SU-DHL-6 (cell line): ENCODE results near the gene GPR155.

Source experiments
- H2AFZ ChIP-seq: fragments of 200-600 bp; sonication (generic); 2 replicates; pipeline ENCODE4 v1.6.1; 2014; ENCODE audit warnings: low read depth, mild to moderate bottlenecking, moderate library complexity, mixed read lengths, antibody characterized with exemption, low read length; ENCODE audit not compliant: severe bottlenecking
- H3F3A ChIP-seq: fragments of 200-600 bp; shearing (Covaris generic); 2 replicates; pipeline ENCODE4 v1.6.0; 2016; ENCODE audit warnings: antibody characterized with exemption, mild to moderate bottlenecking; ENCODE audit not compliant: insufficient read depth
- H3K27ac ChIP-seq: fragments of 200-600 bp; sonication (generic); 2 replicates; pipeline ENCODE4 v1.5.1; 2016; ENCODE audit warnings: low read depth, mild to moderate bottlenecking, low read length, moderate library complexity, mixed read lengths
- H3K27me3 ChIP-seq: fragments of 200-600 bp; sonication (generic), shearing (Covaris generic); 2 replicates; pipeline ENCODE4 v1.6.0; 2014; ENCODE audit warnings: mild to moderate bottlenecking, low read length
- H3K36me3 ChIP-seq: fragments of 200-600 bp; sonication (generic); 2 replicates; pipeline ENCODE4 v1.6.1; 2014; ENCODE audit warnings: mild to moderate bottlenecking, low read length, mixed read lengths
- H3K4me2 ChIP-seq: fragments of 300-600, 200-600 bp; shearing (Covaris generic), sonication (generic); 2 replicates; pipeline ENCODE4 v1.6.0; 2014; ENCODE audit warnings: low read length, low read depth, mild to moderate bottlenecking; ENCODE audit not compliant: poor library complexity, severe bottlenecking
- H3K4me3 ChIP-seq: fragments of 200-600 bp; sonication (generic); 2 replicates; pipeline ENCODE4 v1.5.1; 2014; ENCODE audit warnings: antibody characterized with exemption, low read length, mild to moderate bottlenecking, mixed read lengths; ENCODE audit not compliant: insufficient read depth, poor library complexity, severe bottlenecking
- H3K79me2 ChIP-seq: fragments of 200-600 bp; sonication (generic); 2 replicates; pipeline ENCODE4 v1.6.1; 2014; ENCODE audit warnings: mild to moderate bottlenecking, low read length, moderate library complexity; ENCODE audit not compliant: insufficient read depth
- H3K9ac ChIP-seq: fragments of 200-600 bp; sonication (generic); 2 replicates; pipeline ENCODE4 v1.7.0; 2014; ENCODE audit warnings: mild to moderate bottlenecking, low read length
- H3K9me2 ChIP-seq: fragments of 200-600 bp; sonication (generic); replicated peaks from 2 replicates; pipeline ENCODE4 v1.6.1; 2014; ENCODE audit warnings: low read length; ENCODE audit not compliant: insufficient read depth
- H3K9me3 ChIP-seq: fragments of 200-600 bp; sonication (generic); 2 replicates; pipeline ENCODE4 v1.6.1; 2014; ENCODE audit warnings: low read length, mixed read lengths; ENCODE audit not compliant: insufficient read depth
- H4K20me1 ChIP-seq: fragments of 200-600 bp; sonication (generic); 2 replicates; pipeline ENCODE4 v1.6.1; 2014; ENCODE audit warnings: low read depth, mild to moderate bottlenecking, antibody characterized with exemption, low read length, moderate library complexity, mixed read lengths
- CTCF ChIP-seq: fragments of 200-600 bp; sonication (generic); IDR thresholded peaks from one replicate; pipeline ENCODE4 v1.5.1; 2017; ENCODE audit warnings: antibody characterized with exemption, mild to moderate bottlenecking, low read length, moderate library complexity; ENCODE audit not compliant: insufficient read depth, poor library complexity, severe bottlenecking
- EZH2phosphoT487 ChIP-seq: fragments of 200-600 bp; sonication (generic), shearing (Covaris generic); conservative IDR thresholded peaks from 2 replicates; pipeline ENCODE4 v1.6.1; 2018; ENCODE audit warnings: mild to moderate bottlenecking, antibody characterized with exemption, low read length, moderate library complexity, mixed read lengths

GPR155 gene

GRCh38 chr2:174465327-174465726 is 21.5 kb downstream of the GPR155 start:
- Histone ChIP-seq H3K9ac (no peak overlapping the region), H3K9me3 (no peaks in the 10 kb centered on the region), H2AFZ (no peak overlapping the region), H3K36me3 (no peaks in the 10 kb centered on the region), H3K4me2 (no peak overlapping the region), H3K27me3 (no peaks in the 10 kb centered on the region), H3K79me2 (no peaks in the 10 kb centered on the region), H4K20me1 (no peaks in the 10 kb centered on the region), H3K27ac (no peak overlapping the region), H3K4me3 (no peak overlapping the region), H3F3A (no peaks in the 10 kb centered on the region), H3K9me2 (no peaks in the 10 kb centered on the region)
- no peak for TF ChIP-seq EZH2phosphoT487
- TF ChIP-seq CTCF: no peak

- H3K9me2 ChIP-seq: no peaks in the 10 kb centered on the region
- no peaks in the 10 kb centered on the region for H3K36me3 ChIP-seq
- H3K4me3 ChIP-seq: no peak overlapping the region
- H3K9ac ChIP-seq: no peak overlapping the region
- H3F3A ChIP-seq: no peaks in the 10 kb centered on the region
- H3K79me2 ChIP-seq: no peaks in the 10 kb centered on the region
- H3K9me3 ChIP-seq: no peaks in the 10 kb centered on the region
- H3K27me3 ChIP-seq: no peaks in the 10 kb centered on the region
- no peak overlapping the region for H3K4me2 ChIP-seq
- no peak for TF ChIP-seq CTCF
- no peak for TF ChIP-seq EZH2phosphoT487
- H3K27ac ChIP-seq: no peak overlapping the region
- H4K20me1 ChIP-seq: no peaks in the 10 kb centered on the region
- H2AFZ ChIP-seq: no peak overlapping the region
Observed at GRCh38 chr2:174461221-174461620, 25.6 kb downstream of the GPR155 start.

GRCh38 chr2:174454566-174454965 is 32.3 kb downstream of the GPR155 start:
- H3K9me3 ChIP-seq: no peaks in the 10 kb centered on the region
- H3K9ac ChIP-seq: no peak overlapping the region
- H3K4me2 ChIP-seq: no peak overlapping the region
- H4K20me1 ChIP-seq: no peaks in the 10 kb centered on the region
- no peaks in the 10 kb centered on the region for H3K36me3 ChIP-seq
- TF ChIP-seq CTCF (no peak), EZH2phosphoT487 (no peak)
- H3F3A ChIP-seq: no peaks in the 10 kb centered on the region
- H3K79me2 ChIP-seq: no peaks in the 10 kb centered on the region
- no peak overlapping the region for H3K4me3 ChIP-seq
- no peaks in the 10 kb centered on the region for H3K9me2 ChIP-seq
- H3K27ac ChIP-seq: no peak overlapping the region
- no peaks in the 10 kb centered on the region for H3K27me3 ChIP-seq
- no peak overlapping the region for H2AFZ ChIP-seq
